ENCODE data around the gene LMTK3. TPM values are rescaled to one million over a fixed set of nuclear protein-coding genes. Genes with fewer than 3 reads are reported as not detected.

The LMTK3 gene
- total and polyA plus RNA-seq, 2 experiments from 2014 or later, result 1.6 to 11.8 TPM

- TF ChIP-seq, protein P1, sequence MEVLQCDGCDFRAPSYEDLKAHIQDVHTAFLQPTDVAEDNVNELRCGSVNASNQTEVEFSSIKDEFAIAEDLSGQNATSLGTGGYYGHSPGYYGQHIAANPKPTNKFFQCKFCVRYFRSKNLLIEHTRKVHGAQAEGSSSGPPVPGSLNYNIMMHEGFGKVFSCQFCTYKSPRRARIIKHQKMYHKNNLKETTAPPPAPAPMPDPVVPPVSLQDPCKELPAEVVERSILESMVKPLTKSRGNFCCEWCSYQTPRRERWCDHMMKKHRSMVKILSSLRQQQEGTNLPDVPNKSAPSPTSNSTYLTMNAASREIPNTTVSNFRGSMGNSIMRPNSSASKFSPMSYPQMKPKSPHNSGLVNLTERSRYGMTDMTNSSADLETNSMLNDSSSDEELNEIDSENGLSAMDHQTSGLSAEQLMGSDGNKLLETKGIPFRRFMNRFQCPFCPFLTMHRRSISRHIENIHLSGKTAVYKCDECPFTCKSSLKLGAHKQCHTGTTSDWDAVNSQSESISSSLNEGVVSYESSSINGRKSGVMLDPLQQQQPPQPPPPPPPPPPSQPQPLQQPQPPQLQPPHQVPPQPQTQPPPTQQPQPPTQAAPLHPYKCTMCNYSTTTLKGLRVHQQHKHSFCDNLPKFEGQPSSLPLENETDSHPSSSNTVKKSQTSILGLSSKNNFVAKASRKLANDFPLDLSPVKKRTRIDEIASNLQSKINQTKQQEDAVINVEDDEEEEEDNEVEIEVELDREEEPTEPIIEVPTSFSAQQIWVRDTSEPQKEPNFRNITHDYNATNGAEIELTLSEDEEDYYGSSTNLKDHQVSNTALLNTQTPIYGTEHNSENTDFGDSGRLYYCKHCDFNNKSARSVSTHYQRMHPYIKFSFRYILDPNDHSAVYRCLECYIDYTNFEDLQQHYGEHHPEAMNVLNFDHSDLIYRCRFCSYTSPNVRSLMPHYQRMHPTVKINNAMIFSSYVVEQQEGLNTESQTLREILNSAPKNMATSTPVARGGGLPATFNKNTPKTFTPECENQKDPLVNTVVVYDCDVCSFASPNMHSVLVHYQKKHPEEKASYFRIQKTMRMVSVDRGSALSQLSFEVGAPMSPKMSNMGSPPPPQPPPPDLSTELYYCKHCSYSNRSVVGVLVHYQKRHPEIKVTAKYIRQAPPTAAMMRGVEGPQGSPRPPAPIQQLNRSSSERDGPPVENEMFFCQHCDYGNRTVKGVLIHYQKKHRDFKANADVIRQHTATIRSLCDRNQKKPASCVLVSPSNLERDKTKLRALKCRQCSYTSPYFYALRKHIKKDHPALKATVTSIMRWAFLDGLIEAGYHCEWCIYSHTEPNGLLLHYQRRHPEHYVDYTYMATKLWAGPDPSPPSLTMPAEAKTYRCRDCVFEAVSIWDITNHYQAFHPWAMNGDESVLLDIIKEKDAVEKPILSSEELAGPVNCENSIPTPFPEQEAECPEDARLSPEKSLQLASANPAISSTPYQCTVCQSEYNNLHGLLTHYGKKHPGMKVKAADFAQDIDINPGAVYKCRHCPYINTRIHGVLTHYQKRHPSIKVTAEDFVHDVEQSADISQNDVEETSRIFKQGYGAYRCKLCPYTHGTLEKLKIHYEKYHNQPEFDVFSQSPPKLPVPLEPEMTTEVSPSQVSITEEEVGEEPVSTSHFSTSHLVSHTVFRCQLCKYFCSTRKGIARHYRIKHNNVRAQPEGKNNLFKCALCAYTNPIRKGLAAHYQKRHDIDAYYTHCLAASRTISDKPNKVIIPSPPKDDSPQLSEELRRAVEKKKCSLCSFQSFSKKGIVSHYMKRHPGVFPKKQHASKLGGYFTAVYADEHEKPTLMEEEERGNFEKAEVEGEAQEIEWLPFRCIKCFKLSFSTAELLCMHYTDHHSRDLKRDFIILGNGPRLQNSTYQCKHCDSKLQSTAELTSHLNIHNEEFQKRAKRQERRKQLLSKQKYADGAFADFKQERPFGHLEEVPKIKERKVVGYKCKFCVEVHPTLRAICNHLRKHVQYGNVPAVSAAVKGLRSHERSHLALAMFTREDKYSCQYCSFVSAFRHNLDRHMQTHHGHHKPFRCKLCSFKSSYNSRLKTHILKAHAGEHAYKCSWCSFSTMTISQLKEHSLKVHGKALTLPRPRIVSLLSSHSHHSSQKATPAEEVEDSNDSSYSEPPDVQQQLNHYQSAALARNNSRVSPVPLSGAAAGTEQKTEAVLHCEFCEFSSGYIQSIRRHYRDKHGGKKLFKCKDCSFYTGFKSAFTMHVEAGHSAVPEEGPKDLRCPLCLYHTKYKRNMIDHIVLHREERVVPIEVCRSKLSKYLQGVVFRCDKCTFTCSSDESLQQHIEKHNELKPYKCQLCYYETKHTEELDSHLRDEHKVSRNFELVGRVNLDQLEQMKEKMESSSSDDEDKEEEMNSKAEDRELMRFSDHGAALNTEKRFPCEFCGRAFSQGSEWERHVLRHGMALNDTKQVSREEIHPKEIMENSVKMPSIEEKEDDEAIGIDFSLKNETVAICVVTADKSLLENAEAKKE (CRISPR knock-in tag; IDR thresholded peaks at IDR 0.05), result no peak
- TF ChIP-seq EZH2 (IDR thresholded peaks at IDR 0.05; ENCODE audit: low read depth, unreplicated experiment) (no peak), NANOG (IDR thresholded peaks at IDR 0.05; ENCODE audit: borderline replicate concordance) (no peak), ZNF331 (CRISPR knock-in tag; IDR thresholded peaks at IDR 0.05; ENCODE audit: low read depth) (no peak), POLR2AphosphoS5 (IDR thresholded peaks at IDR 0.05; ENCODE audit: low read depth) (no peak), ZNF114 (CRISPR knock-in tag; IDR thresholded peaks at IDR 0.05) (no peak), JUNB (IDR thresholded peaks at IDR 0.05; ENCODE audit: unreplicated experiment) (no peak), REST (IDR thresholded peaks at IDR 0.05; ENCODE audit: unreplicated experiment) (no peak), EZH2phosphoT487 (IDR thresholded peaks at IDR 0.05; ENCODE audit: unreplicated experiment) (no peak)
- TF ChIP-seq, protein P2, sequence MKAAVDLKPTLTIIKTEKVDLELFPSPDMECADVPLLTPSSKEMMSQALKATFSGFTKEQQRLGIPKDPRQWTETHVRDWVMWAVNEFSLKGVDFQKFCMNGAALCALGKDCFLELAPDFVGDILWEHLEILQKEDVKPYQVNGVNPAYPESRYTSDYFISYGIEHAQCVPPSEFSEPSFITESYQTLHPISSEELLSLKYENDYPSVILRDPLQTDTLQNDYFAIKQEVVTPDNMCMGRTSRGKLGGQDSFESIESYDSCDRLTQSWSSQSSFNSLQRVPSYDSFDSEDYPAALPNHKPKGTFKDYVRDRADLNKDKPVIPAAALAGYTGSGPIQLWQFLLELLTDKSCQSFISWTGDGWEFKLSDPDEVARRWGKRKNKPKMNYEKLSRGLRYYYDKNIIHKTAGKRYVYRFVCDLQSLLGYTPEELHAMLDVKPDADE (IDR thresholded peaks at IDR 0.05), result no peak
Observed at GRCh38 chr19:48441360-48442050, 70.1 kb downstream of the LMTK3 start (continued).

Data from GM23338 (cell line).